ENCODE data around the gene ZNF789.

ZNF789 gene

GRCh38 chr7:99504603-99505323 lies 32.1 kb downstream of the ZNF789 start, which contains the start of gene ZKSCAN5:
Gene ZKSCAN5, plus strand, starts transcription at chr7:99504662. Its CDS starts 1,383 bp downstream, at chr7:99506045.
- TF ChIP-seq ZNF274 (IDR thresholded peaks at IDR 0.05; ENCODE audit: low read depth, low read length) = no peak
- peak within 1 kb of the TSS; percentile 95 for H3K4me3 ChIP-seq (ENCODE audit: low read length)

DNA sequence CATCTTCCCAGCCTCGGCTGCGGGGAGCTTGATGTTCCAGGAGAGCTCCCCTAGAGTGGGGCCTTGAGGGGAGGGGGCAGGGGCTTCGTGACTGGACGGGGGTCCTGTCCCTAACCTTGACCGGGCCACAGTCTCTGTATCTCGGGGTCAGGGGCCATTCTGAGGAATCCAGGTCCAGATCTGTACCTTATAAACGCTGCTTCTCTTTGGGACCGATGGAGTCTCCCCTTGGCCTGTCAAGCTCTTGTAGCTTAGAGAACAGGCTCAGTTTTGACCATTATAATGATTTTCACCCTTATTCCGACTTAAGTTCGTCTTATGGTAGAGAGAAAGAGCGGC lies 32.6 kb downstream of the ZNF789 start:
- H3K4me3 ChIP-seq (ENCODE audit: low read length) = peak overlapping the region; percentile 95
- no peak for TF ChIP-seq ZNF274 (IDR thresholded peaks at IDR 0.05; ENCODE audit: low read depth, low read length)

- no peak overlapping the region for H3K4me3 ChIP-seq (ENCODE audit: low read length)
- no peak for TF ChIP-seq ZNF274 (IDR thresholded peaks at IDR 0.05; ENCODE audit: low read depth, low read length)
Observed at GRCh38 chr7:99514050-99514449, 41.4 kb downstream of the ZNF789 start.

- no peak for TF ChIP-seq ZNF274 (IDR thresholded peaks at IDR 0.05; ENCODE audit: low read depth, low read length)
- no peak overlapping the region for H3K4me3 ChIP-seq (ENCODE audit: low read length)
Observed at GRCh38 chr7:99521399-99521798, 48.7 kb downstream of the ZNF789 start.

GRCh38 chr7:99525713-99526440 lies 53.2 kb downstream of the ZNF789 start:
- TF ChIP-seq ZNF274 (IDR thresholded peaks at IDR 0.05; ENCODE audit: low read depth, low read length) = no peak
- H3K4me3 ChIP-seq (ENCODE audit: low read length) = no peak overlapping the region

- TF ChIP-seq ZNF274 (IDR thresholded peaks at IDR 0.05; ENCODE audit: low read depth, low read length) = no peak
- H3K4me3 ChIP-seq (ENCODE audit: low read length) = no peak overlapping the region
Observed at GRCh38 chr7:99531354-99531765, 58.7 kb downstream of the ZNF789 start.

DNA sequence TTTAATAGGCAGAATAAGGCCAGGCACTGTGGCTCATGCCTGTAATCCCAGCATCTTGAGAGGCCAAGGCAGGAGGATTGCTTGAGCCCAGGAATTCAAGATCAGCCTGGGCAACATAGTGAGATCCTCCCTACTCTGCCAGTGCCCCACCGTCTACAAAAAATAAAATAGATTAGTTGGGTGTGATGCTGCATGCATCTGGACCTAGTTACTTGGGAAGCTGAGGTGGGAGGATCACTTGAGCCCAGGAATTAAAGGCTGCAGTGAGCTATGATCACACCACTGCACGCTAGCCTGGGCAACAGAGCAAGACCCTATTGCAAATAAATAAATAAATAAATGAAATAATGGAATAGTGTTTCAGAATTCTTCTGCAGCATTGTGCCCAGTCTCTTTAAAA lies 63.0 kb downstream of the ZNF789 start:
- no peak for TF ChIP-seq ZNF274 (IDR thresholded peaks at IDR 0.05; ENCODE audit: low read depth, low read length)
- no peak overlapping the region for H3K4me3 ChIP-seq (ENCODE audit: low read length)

Measured in GM08714 (cell line).